ENCODE results near the gene RPRD1B.

GRCh38 chr20:38044685-38045084, 11.1 kb downstream of the RPRD1B start:
- TF ChIP-seq CTCF (IDR thresholded peaks at IDR 0.05) (no peak), ZFX (IDR thresholded peaks at IDR 0.05; ENCODE audit: borderline replicate concordance) (no peak)
